Glomerular visceral epithelial cell (primary cell): ENCODE data around the gene C19orf12.

Experiments
- DNase-seq: peaks from one replicate; pipeline ENCODE4 v3.0.0-alpha.2; 2016; ENCODE audit errors: extremely low spot score

C19orf12 gene

GRCh38 chr19:29697523-29698261 lies 17.4 kb downstream of the C19orf12 start:
- no peak for DNase-seq

GRCh38 chr19:29696565-29696846 lies 18.6 kb downstream of the C19orf12 start:
- no peak for DNase-seq

GRCh38 chr19:29695765-29696564 lies 19.1 kb downstream of the C19orf12 start:
- no peak for DNase-seq

GRCh38 chr19:29694669-29695627 lies 20.1 kb downstream of the C19orf12 start:
- DNase-seq, result peak; percentile 69

- DNase-seq, result no peak
Measured at GRCh38 chr19:29694161-29694560, 20.9 kb downstream of the C19orf12 start.

GRCh38 chr19:29690842-29691241 lies 24.2 kb downstream of the C19orf12 start:
- DNase-seq, result peak; percentile 15

- no peak for DNase-seq
Measured at GRCh38 chr19:29687897-29688728, 26.9 kb downstream of the C19orf12 start.

GRCh38 chr19:29687244-29687896 lies 27.7 kb downstream of the C19orf12 start:
- peak; percentile 54 for DNase-seq

GRCh38 chr19:29686285-29686805 lies 28.7 kb downstream of the C19orf12 start:
- DNase-seq, result no peak

GRCh38 chr19:29685326-29685725 lies 29.7 kb downstream of the C19orf12 start:
- DNase-seq, result no peak

GRCh38 chr19:29683009-29683408 lies 32.1 kb downstream of the C19orf12 start:
- no peak for DNase-seq

GRCh38 chr19:29682236-29682895 lies 32.7 kb downstream of the C19orf12 start:
- no peak for DNase-seq

- DNase-seq, result no peak
Measured at GRCh38 chr19:29681422-29682235, 33.4 kb downstream of the C19orf12 start.

GRCh38 chr19:29680937-29681336 lies 34.1 kb downstream of the C19orf12 start:
- no peak for DNase-seq

GRCh38 chr19:29680447-29680846 lies 34.6 kb downstream of the C19orf12 start:
- no peak for DNase-seq

GRCh38 chr19:29679598-29680210 lies 35.4 kb downstream of the C19orf12 start:
- no peak for DNase-seq

- no peak for DNase-seq
Measured at GRCh38 chr19:29678484-29679106, 36.5 kb downstream of the C19orf12 start.
